Stimulated activated CD8-positive, alpha-beta memory T cell treated with anti-CD3 and anti-CD28 coated beads, Interleukin-4, amount 100 ng/mL, for 1 hour (primary cell): ENCODE data around the gene CDKN3.
"Not testable (repeated sequence)": the region's sequence is repeated elsewhere in the genome, so short reads cannot be mapped to it uniquely, and the experiment has no call there.

Experiments used
- DNase-seq, 2 donors: peaks; one replicate each; pipeline ENCODE4 v3.0.0-alpha.2; 2020; ENCODE audit warnings: low read depth in 2 of 2, low spot score in 1 of 2

The CDKN3 gene

DNA sequence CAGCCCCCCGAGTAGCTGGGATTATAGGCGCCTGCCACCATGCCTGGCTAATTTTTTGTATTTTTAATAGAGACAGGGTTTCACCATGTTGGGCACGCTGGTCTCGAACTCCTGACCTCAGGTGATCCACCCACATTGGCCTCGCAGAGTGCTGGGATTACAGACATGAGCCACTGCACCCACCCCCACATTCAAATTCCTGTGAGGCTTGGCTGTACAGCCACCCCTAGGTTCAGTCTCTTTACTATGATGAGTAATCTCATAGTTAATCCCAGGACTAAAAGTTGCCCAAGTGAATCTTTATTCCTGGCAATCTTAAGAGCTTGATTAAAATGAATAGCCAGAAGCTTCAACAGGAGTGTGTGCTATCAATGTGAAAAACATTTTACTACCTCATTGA, 57.2 kb downstream of the CDKN3 start:
- DNase-seq: not testable (repeated sequence)

DNA sequence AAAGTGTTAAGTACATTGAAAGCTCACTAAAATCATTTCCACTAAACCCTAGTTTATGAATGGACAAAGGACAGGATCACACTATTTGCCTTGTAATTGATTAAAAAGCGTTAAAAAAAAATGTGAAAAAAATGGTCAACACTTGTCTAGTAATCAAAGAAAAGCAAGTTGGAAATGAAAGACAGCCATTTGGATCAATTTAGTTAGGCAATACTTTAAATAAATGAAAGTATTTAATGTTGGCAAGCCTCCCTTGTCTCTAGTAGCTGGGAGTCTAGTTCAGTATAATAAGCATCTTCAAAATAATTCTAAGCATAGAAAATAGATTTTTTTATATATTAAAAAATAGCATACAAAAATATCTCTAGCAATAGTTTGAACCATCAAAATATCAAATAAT, 58.6 kb downstream of the CDKN3 start:
- DNase-seq: no peak

- not testable (repeated sequence) for DNase-seq
These were observed 60.2 kb downstream of the CDKN3 start for GRCh38 chr14:54456820-54457608.

GRCh38 chr14:54457609-54457996, 60.8 kb downstream of the CDKN3 start:
- no peak for DNase-seq

DNA sequence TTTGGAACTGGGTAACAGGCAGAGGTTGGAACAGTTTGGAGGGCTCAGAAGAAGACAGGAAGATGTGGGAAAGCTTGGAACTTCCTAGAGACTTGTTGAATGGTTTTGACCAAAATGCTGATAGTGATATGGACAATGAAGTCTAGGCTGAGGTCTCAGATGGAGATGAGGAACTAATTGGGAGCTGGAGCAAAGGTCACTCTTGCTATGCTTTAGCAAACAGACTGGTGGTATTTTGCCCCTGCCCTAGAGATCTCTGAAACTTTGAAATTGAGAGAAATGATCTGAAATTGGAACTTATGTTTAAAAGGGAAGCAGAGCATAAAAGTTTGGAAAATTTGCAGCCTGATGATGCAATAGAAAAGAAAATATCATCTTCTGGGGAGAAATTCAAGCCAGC, 61.7 kb downstream of the CDKN3 start:
- DNase-seq: not testable (repeated sequence)

DNA sequence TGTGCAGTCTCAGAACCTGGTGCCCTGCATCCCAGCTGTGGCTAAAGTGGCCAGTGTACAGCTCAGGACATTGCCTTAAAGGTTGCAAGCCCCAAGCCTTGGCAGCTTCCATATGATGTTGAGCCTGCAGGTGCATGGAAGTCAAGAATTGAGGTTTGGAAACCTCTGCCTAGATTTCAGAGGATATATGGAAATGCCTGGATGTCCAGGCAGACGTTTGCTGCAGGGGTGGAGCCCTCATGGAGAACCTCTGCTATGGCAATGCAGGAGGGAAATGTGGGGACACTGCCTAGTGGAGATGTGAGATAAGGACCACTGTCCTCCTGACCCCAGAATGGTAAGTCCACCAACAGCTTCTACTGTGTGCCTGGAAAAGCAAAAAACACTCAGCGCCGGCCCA, 62.3 kb downstream of the CDKN3 start:
- no peak for DNase-seq

DNA sequence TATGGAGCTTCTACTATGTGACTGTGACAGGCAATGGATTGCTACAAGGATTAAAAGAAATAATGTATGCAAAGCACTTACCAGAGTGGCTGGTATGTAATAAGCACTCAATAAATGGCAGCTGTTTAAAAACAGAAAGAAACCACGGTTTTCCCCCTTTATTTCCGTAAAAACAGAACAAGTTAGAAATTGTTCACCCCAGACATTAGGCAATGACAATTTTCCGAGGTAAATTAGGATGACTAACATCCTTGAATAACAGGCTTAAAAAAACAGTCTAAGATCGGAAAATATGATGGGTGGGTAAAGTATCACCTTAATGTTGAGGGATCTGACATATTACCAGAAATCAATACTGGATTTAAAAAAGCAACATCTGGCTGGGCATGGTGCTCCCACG, 65.2 kb downstream of the CDKN3 start:
- no peak for DNase-seq

DNA sequence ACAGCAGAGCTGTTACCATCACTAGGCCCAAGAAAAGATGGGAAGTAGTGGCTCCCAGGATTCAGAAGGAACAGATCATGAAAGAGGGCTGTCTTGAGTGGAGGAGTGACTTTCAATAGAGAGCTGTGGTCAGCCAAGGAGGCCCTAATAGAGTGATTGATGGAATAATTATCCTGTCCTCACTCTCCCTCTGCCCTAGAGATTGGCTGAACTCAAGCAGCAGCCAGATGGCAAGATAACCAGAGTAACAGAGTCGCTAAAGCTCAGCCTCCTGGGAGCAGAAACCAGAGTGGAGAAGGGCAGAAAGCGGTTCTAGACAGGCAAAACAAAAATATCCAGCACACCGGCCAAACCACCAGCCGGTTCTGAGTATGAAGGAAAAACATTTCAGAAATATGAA, 68.8 kb downstream of the CDKN3 start:
- DNase-seq: no peak

DNA sequence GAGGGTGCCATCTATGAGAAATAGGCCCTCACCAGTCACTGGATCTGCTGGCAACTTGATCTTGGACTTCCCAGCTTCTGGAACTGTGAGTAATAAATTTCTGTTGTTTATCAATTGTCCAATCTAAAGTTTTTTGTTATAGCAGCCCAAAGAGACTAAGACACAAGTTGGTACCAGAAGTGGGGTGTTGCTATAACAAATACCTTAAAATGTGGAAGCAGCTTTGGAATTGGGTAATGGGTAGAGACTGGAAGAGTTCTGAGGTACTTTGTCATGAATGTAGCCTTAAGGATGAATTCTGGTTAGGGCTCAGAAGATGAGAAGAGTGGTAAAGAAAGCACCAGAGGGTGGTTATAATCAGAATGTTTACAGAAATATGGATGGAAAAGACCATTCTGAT, 70.5 kb downstream of the CDKN3 start:
- DNase-seq: no peak
